Gastrocnemius medialis (tissue), 4 donors: ENCODE data around the gene ETV6. TPM values are rescaled to one million over a fixed set of nuclear protein-coding genes. Genes with fewer than 3 reads are reported as not detected.

ENCODE experiments used
- ATAC-seq, 2 donors: fragments of 150-250 bp; one replicate each; pipeline ENCODE4 v1.9.1; 2016
- DNase-seq, 2 donors: peaks; one replicate each; pipeline ENCODE4 v3.0.0-alpha.2; 2019
- H3K27ac ChIP-seq, 4 donors: fragments of 200-600 bp; sonication (generic); 1 replicate in 1 of 4; 2 replicates in 3 of 4; pipeline ENCODE4 v1.5.1; 2016 to 2018; ENCODE audit warnings: mild to moderate bottlenecking in 2 of 4, moderate library complexity in 1 of 4
- H3K27me3 ChIP-seq, 3 donors: fragments of 200-600 bp; sonication (generic) in 2 of 3; 1 replicate in 1 of 3; 2 replicates in 2 of 3; pipeline versions ENCODE4 v1.5.1 to v1.6.0; 2016 to 2019; ENCODE audit warnings: mild to moderate bottlenecking in 1 of 3, moderate library complexity in 1 of 3
- H3K36me3 ChIP-seq, 2 donors: fragments of 200-600 bp; sonication (generic) in 1 of 2; one replicate each; pipeline ENCODE4 v1.5.1; 2017 to 2018
- H3K4me1 ChIP-seq, 2 donors: fragments of 200-600 bp; sonication (generic) in 1 of 2; one replicate each; pipeline ENCODE4 v1.5.1; 2016 to 2017; ENCODE audit warnings: mild to moderate bottlenecking in 2 of 2
- H3K4me3 ChIP-seq, 4 donors: fragments of 200-600 bp; sonication (generic) in 3 of 4; 1 replicate in 1 of 4; 2 replicates in 3 of 4; pipeline ENCODE4 v1.5.1; 2016 to 2019; ENCODE audit warnings: mild to moderate bottlenecking in 2 of 4
- H3K9me3 ChIP-seq, 3 donors: fragments of 200-600 bp; sonication (generic) in 2 of 3; 1 replicate in 1 of 3; 2 replicates in 2 of 3; pipeline ENCODE4 v1.5.1; 2016 to 2019
- CTCF ChIP-seq, 5 experiments: fragments of 450-650 bp in 3 of 5; fragments of 200-600 bp in 2 of 5; sonication (generic) in 2 of 5; IDR thresholded peaks in 4 of 5; conservative IDR thresholded peaks in 1 of 5; 1 replicate in 4 of 5; 2 replicates in 1 of 5; pipeline ENCODE4 v1.5.1; 2016 to 2019; ENCODE audit warnings: antibody characterized with exemption in 5 of 5, mild to moderate bottlenecking in 3 of 5, moderate library complexity in 3 of 5
- POLR2A ChIP-seq, 2 donors: fragments of 450-650 bp; IDR thresholded peaks; one replicate each; pipeline ENCODE4 v1.6.1; 2017; ENCODE audit warnings: antibody characterized with exemption in 2 of 2, mild to moderate bottlenecking in 2 of 2, moderate library complexity in 2 of 2
- in situ Hi-C, 4 donors: fragments of 200-750 bp; cut with MboI; loops; one replicate each; pipeline versions ENCODE4 v1.15.0 to v1.8.0; 2017; ENCODE audit warnings: low sequenced_read_pairs in 4 of 4
- intact Hi-C: fragments of 100-400 bp; cut with DNase I; formaldehyde crosslinking; loops from one replicate; pipeline ENCODE4 v1.15.1; 2023; ENCODE audit warnings: low total_unique reads
- total RNA-seq, 4 donors: library from RNA; depleted of rRNA; stranded (reverse); fragments of >200 nt; gene quantifications; one replicate each; pipeline versions ENCODE4 v1.1.0 to v1.2.3, GENCODE V29; 2016

Gene ETV6
- total RNA-seq, 4 donors from 2014 or later = 2.8 to 5.9 (median 3.3) TPM

- in situ Hi-C loops = no loop called here
- Histone ChIP-seq H3K27ac (peak overlapping the region; percentile 49 to 67 (median 55)), H3K36me3 (no peaks in the 10 kb centered on the region), H3K27me3 (no peaks in the 10 kb centered on the region), H3K9me3 (no peaks in the 10 kb centered on the region), H3K4me3 (no peak overlapping the region), H3K4me1 (peaks cover 14 to 19% of the 10 kb centered on the region in 2 donors)
- peak in 1 of 2 donors; percentile 21 for ATAC-seq
- DNase-seq = no peak
- no peak for TF ChIP-seq POLR2A (IDR thresholded peaks at IDR 0.05)
- no peak for TF ChIP-seq CTCF (IDR thresholded peaks at IDR 0.05 in 4 of 5, conservative IDR thresholded peaks at IDR 0.05 in 1 of 5)
- intact Hi-C loops = no loop called here
Observed at GRCh38 chr12:11839091-11839641, 189.7 kb downstream of the ETV6 start.

DNA sequence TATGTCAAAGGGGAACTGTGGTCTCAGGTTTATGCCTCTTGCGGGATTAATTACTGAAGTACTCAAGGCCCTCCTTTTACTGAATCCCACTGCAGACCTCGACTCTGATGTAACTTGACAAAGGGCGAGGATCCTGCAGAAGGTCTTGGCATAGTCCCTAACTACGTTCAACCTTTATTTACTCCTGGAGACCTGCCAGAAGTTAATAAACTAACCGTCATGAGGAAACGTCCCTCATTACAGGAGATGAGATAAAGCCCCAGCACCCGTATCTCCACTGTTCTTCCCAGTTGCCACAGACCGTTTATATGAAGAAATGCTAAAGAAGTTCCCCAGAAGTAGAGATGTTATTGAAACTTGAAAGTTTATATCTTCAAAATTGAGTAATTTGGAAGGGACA lies 190.9 kb downstream of the ETV6 start:
- H3K27ac ChIP-seq = no peak overlapping the region
- no peaks in the 10 kb centered on the region for H3K27me3 ChIP-seq
- no peak overlapping the region for H3K4me3 ChIP-seq
- H3K9me3 ChIP-seq = no peaks in the 10 kb centered on the region
- in situ Hi-C loops = no loop called here
- H3K4me1 ChIP-seq = peaks cover 14 to 19% of the 10 kb centered on the region in 2 donors
- intact Hi-C loops = no loop called here
- H3K36me3 ChIP-seq = no peaks in the 10 kb centered on the region
- ATAC-seq = no peak
- TF ChIP-seq CTCF (IDR thresholded peaks at IDR 0.05 in 4 of 5, conservative IDR thresholded peaks at IDR 0.05 in 1 of 5) = no peak
- no peak for TF ChIP-seq POLR2A (IDR thresholded peaks at IDR 0.05)
- no peak for DNase-seq

DNA sequence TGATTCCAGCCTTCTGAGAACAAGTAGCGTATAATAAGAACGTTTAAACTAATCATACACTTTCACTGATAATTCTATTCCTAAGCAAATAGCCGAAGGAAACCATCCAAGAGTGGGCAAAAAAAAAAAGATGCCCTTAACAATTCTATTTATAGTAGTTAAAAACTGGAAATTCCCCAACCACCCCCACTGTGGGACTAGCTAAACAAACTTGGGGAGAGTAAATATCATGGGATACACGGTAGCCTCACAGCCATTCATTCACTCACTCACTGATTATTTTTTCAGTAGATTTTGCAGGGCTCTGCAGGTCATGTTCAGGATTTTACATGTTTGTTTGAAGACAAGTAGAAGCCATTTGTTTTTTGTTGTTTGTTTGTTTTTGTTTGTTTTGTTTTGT lies 197.0 kb downstream of the ETV6 start:
- no peaks in the 10 kb centered on the region for H3K27me3 ChIP-seq
- H3K27ac ChIP-seq = no peak overlapping the region
- no peaks in the 10 kb centered on the region for H3K9me3 ChIP-seq
- ATAC-seq (no peak), DNase-seq (no peak)
- H3K36me3 ChIP-seq = no peaks in the 10 kb centered on the region
- intact Hi-C loops (no loop called here), in situ Hi-C loops (no loop called here)
- no peak overlapping the region for H3K4me3 ChIP-seq
- no peak for TF ChIP-seq CTCF (IDR thresholded peaks at IDR 0.05 in 4 of 5, conservative IDR thresholded peaks at IDR 0.05 in 1 of 5)
- no peak for TF ChIP-seq POLR2A (IDR thresholded peaks at IDR 0.05)
- no peaks in the 10 kb centered on the region for H3K4me1 ChIP-seq

GRCh38 chr12:11847539-11847938 lies 198.1 kb downstream of the ETV6 start:
- DNase-seq (no peak), ATAC-seq (no peak)
- TF ChIP-seq CTCF (IDR thresholded peaks at IDR 0.05 in 4 of 5, conservative IDR thresholded peaks at IDR 0.05 in 1 of 5) (no peak), POLR2A (IDR thresholded peaks at IDR 0.05) (no peak)
- Histone ChIP-seq H3K27me3 (no peaks in the 10 kb centered on the region), H3K4me1 (no peaks in the 10 kb centered on the region), H3K36me3 (no peaks in the 10 kb centered on the region), H3K4me3 (no peak overlapping the region), H3K27ac (no peak overlapping the region), H3K9me3 (no peaks in the 10 kb centered on the region)
- intact Hi-C loops (no loop called here), in situ Hi-C loops (no loop called here)
